ENCODE results near the gene THTPA.
"Not testable (repeated sequence)": the region's sequence is repeated elsewhere in the genome, so short reads cannot be mapped to it uniquely, and the experiment has no call there.

The THTPA gene

DNA sequence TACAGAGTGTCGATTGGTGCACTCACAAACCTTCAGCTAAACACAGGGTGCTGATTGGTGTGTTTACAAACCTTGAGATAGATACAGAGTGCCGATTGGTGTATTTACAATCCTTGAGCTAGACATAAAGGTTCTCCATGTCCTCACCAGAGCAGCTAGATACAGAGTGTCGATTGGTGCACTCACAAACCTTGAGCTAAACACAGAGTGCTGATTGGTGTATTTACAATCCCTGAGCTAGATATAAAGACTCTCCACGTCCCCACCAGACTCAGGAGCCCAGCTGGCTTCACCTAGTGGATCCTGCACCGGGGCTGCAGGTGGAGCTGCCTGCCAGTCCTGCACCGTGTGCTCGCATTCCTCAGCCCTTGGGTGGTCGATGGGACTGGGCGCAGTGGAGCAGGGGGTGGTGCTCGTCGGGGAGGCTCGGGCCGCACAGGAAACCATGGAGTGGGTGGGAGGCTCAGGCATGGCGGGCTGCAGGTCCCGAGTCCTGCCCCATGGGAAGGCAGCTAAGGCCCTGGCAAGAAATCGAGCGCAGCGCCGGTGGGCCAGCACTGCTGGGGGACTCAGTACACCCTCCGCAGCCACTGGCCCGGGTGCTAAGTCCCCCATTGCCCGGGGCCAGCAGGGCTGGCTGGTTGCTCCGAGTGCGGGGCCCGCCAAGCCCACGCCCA, 28.6 kb downstream of the THTPA start:
- DNase-seq, result not testable (repeated sequence)

DNA sequence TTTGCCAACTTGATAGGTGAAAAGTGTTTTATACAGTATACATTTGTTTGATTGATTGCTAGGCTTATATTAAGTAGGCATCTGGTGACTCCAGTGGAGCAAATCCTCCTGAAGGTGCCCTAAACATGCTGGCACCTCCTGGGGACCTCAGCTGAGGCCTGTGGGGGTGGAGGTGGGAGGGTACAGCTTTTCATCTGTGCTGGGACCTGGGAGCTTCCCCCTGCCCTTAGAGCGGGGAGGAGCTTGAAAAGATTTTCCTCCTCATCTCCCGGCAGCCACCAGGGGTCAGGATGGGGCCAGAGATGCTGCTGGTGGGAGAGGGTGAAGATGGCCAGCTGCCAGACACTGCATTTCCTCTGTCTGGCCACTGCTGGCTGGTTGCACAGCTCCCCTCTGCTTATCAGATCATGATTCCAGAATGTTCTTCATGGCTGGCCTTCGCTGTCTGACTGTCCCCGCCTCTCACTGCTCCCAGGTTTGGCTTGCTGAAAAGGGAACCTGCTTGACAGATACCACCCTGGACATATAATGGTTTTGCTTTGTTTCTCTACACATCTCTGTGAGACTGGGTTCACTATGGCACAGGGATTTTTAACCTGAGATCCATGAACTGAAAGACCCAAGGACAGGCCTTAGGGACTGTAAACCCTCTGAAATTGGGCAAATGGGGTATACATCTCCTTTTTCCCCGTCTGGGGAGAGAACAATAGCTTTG, 33.0 kb downstream of the THTPA start:
- peak; percentile 88 for DNase-seq

DNA sequence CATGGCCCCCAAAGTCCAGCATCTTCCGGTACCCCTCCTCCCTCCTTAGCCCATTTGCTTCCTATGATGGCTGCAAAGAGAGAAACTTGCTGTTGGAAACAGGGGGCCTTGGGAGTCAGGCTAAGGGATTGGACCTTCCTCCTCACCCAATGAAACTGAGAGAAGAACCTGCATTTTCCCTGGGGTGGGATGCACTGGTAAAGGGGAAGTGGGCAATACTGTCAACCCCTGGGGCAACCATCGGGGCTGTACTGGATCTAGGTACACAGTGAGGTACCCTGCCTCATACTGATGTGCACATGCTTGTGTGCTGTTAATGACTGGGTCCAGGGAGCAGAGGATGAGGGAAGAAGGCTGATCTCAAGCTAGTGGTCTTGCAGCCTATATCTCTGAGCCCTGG, 33.5 kb downstream of the THTPA start:
- no peak for DNase-seq

DNA sequence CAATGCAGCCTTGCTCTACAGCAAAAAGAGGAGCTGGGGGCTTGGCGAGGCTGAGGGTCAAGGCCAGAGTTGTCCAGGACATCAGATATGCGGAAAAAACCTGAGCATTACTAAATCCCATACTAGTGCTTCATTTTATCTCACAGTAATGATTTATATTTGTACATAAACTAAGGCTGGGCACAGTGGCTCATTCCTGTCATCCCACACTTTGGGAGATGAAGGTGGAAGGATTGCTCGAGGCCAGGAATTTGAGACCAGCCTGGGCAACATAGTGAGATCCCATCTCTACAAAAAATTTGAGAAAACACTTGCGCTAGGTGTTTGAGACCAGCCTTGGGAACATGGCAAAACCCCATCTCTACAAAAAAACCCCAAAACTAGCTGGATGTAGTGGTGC, 34.1 kb downstream of the THTPA start:
- DNase-seq, result no peak

DNA sequence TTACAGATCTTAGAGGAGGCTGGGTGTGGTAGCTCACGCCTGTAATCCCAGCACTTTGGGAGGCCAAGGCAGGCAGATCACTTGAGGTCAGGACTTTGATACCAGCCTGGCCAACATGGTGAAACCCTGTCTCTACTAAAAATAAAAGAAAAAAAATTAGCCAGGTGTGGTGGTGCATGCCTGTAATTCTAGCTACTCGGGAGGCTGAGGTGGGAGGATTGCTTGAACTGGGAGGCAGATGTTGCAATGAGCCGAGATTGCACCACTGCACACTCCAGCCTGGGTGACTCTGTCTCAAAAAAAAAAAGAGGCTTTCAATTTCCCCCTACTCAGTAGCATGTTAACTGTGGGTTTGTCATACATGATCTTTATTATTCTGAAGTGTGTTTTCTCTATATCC, 38.1 kb downstream of the THTPA start:
- DNase-seq, result not testable (repeated sequence)

DNA sequence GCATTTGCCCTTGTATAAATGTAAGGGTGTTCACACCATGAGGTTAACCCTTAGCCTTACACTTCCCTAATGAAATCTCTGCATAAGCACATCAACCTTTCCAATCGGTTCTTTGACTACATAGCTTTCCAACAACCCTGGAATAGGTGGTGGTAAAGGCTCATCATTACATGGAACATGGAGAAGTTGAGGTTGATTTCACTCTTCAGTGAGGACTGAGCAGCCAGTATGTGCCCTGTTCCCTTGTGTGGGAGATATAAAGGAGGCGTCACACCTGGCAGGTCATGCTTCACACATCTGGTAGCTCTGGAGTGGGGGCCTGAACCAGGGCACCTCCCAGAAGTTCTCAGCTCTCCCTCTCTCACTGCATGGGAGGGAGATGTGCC, 44.2 kb downstream of the THTPA start:
- DNase-seq, result no peak

DNA sequence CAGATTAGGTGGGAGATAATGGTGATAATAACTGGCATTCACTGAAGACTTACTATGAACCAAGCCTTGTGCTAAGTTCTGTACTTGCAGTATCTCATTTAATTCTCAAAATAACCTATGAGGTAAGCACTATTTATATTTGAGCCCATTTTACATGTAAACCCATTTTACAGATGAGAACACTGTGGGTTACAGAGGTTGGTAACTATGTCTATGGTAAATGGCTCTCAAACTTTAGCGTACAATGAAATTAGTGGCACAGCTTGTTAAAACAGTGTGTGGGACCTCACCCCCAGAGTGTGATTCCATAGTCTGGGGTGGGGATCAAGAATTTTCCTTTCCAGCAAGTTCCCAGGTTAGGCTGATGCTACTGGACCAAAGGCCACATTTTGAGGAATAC, 44.7 kb downstream of the THTPA start:
- no peak for DNase-seq

DNA sequence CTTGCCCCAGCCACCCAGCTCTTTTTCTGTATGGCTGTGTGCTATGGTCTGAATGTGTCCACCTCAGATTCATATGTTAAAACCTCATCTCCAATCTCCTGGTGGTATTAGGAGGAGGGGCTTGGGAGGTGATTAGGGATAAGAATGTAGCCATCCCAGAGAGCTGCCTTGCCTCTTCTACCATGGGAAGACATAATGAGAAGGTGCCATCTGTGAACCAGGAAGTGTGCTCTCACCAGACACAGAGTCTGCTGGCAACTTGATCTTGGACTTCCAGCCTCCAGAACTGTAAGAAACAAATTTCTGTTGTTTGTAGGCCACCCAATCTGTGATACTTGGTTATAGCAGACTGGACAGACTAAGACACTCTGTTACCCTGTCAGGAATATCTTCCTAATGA, 45.4 kb downstream of the THTPA start:
- no peak for DNase-seq

DNA sequence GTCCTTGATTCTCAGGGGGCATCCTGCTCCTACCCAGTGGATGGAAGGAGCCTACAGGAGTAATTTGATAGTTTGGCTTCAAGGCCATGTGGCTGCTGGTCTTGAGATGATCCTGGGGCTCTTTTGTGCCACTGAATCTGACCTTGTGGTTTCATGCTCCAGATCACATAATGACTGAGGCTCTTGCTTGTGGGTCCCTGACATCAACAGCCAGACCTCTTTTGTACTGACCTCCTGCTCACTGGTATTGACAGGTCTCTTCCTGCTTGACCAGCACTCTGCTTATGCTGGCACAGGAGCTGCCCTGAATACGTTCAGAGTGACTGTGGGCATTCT, 45.7 kb downstream of the THTPA start:
- DNase-seq, result no peak

DNA sequence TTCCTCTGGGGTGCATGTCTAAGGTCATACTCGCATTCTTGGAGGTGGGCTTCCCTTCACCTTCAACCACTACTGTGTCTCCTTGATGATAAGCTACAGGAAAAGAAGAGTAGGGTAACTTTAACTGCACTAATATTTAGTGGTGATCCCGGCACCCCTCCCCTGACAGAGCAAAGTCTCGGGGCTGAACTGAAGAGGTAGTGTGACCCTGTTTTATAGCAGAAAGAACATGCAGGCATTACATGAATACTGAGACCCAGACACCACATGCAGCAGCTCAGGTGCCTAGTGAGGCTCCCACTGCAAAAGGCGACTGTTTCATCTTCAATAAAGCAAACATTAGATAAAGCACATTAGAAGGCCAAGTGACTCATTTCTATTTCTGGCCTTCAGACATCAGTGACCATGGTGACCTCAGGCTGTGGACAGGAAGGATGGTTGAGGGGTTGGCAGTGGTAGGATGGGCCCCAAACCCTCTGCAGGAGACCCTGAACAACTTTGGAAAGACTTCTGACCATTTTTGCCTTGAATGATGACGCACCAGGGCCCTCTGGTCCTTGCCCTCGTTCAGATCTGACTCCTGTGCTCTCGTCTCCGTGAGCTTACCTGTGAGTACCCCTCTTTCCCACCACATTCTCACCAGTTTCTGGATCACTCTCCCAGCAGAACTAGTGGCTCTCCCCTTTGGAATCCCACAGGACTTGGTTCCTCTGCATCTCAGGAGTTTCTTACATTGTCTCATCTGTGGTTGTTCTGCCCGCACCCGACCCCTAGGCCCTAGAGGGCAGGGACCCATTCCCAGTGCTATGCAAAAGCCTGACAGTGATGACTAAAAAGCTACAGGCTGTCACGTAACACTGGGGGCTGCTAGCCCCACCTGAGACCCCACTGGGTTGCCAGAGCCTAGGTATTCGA, 46.4 kb downstream of the THTPA start:
- no peak for DNase-seq

DNA sequence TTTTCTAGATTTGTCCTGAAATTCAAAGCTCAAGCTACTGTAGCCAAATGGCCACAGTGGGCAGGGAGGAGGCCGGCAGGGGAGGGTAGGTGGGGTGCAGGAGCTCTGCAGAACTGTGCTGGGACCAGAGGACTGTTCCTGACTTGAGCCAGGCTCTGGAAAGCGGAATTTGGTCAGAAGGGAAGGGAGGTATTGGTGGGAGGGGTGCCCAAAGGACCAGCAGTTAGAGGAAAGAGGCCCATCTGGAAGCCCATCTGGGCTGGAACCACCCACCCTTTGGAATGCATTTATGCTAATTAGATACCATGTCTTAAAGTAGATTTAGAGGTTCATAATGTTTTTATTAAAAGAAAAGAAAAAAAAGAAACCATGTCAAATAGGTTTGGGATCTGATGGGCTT, 47.0 kb downstream of the THTPA start:
- DNase-seq, result no peak

DNA sequence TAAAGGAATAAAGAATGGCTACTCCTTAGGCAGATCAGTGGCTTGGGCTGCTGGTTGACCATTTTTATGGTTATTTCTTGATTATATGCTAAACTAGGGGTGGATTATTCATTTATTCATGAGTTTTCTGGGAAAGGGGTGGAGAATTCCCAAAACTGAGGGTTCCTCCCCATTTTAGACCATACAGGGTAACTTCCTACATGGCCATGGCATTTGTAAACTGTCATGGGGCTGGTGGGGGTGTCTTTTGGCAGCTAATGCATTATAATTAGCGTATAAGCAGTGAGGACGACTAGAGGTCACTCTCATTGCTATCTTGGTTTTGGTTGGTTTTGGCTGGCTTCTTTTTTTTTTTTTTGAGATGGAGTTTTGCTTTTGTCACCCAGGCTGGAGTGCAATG, 48.1 kb downstream of the THTPA start:
- DNase-seq, result no peak

DNA sequence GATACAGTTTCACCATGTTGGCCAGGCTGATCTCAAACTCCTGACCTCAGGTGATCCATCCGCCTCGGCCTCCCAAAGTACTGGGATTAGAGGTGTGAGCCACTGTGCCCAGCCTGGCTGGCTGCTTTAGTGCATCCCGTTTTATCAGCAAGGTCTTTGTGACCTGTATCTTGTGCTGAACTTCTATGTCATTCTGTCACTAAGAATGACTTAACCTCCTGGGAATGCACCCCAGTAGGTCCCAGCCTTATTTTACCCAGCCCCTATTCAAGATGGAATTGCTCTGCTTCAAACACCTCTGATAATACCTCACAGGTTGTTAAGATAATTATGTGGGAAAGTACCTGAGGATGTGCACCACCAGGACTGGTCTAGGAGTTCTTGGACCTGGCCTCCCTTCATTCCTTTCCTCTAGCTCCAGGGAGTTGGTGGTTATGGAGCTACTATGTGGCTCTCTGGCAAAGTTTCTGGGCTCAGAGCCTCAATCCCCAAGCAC, 48.7 kb downstream of the THTPA start:
- no peak for DNase-seq

DNA sequence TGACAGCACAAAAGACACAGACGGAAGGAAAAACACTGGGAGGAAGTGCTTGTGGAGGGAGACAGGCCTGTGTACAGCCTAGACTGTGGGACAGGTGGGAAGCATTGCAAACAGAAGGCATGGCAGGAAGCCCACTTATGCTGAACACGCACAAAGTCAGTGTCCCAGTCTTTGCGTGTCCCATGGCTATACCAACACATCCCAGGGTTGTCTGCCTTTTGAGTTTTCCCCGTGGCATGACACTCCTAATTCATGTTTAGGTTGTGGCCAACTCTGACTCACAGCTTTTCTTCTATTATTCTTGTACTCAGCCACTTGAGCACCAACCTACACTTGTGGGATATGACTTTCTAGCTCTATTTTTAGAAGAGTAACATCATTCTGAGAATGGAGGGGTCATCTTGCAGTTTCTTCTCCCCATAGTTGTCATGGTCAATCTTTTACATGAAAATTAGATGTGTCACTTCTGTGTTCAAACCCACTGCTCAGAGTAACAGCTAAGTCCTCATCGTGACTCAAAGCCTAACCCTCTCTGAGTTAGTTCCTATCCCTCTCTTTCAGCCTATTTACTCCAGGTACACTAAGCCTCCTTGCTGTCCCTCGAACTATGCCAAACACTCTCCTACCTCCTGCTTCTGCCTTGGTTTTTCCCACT, 50.0 kb downstream of the THTPA start:
- DNase-seq, result peak; percentile 6

DNA sequence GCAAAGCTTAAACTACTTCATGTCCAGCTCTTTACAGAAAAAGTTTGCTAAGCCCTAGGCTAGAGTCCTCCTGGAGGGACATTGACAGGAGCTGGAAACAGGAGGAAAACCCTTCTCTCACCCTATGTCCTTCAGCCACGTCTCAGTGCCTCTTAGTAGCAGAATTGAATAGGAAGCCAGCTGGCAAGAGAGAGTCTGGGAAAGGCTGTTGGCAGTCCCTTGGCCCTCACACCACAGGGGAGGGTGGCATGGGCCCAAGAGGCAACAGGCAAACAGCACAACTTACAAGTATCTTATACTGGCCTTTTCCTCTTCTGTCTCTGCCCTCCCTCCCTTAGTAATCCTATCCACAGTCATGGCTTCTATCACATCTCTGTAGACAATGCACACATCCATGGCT, 52.4 kb downstream of the THTPA start:
- DNase-seq, result no peak

DNA sequence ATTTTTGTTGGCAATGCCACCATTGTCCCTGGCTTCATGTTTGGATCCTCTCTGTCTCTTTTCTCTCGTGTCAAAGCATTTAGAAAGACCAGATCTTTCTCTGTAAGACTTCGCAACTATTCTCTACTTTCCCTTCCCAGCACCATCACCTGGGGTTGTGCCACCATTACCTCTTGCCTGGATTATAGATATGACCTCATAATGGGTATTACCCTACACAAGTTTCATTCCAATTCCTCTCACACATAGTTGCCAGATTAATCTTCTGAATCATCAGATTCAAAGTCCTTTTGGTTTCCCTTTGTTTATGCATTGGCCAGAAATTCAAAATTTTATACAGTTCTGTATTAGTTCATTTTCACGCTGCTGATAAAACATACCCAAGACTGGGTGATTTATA, 52.9 kb downstream of the THTPA start:
- DNase-seq, result no peak

DNA sequence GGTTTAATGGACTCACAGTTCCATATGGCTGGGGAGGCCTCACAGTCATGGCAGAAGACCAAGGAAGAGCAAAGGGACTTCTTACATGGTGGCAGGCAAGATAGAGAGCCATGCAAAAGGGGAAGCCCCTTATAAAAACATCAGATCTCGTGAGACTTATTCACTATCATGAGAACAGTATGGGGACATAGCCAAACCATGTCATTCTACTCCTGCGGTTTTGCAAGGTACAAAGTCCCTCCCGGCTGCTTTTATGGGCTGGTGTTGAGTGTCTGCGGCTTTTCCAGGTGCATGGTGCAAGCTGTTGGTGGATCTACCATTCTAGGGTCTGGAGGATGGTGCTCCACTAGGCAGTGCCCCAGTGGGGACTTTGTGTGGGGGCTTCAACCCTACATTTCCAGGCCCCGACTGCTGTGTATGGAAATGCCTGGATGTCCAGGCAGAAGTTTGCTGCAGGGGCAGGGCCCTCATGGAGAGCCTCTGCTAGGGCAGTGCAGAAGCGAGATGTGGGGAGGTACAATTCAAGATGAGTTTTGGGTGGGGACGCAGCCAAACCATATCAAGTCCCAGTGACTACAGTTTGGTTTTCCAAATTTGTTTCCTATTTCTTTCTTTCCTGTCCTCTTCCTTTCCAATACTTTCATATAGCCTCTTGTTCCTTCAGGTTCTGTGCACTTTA, 53.5 kb downstream of the THTPA start:
- DNase-seq, result not testable (repeated sequence)
